ENCODE measurements around the gene IL1A.

Gene IL1A

GRCh38 chr2:112818094-112818902 lies 34.0 kb upstream of the IL1A start:
- DNase-seq (ENCODE audit: low read depth in 2 of 2, low spot score in 1 of 2), result no peak

- no peak for DNase-seq (ENCODE audit: low read depth in 2 of 2, low spot score in 1 of 2)
These were observed 32.9 kb upstream of the IL1A start for GRCh38 chr2:112817082-112817689.

- DNase-seq (ENCODE audit: low read depth in 2 of 2, low spot score in 1 of 2), result no peak
These were observed 30.0 kb upstream of the IL1A start for GRCh38 chr2:112814278-112814677.

- no peak for DNase-seq (ENCODE audit: low read depth in 2 of 2, low spot score in 1 of 2)
These were observed 29.1 kb upstream of the IL1A start for GRCh38 chr2:112813280-112813966.

GRCh38 chr2:112812318-112813267 lies 28.3 kb upstream of the IL1A start:
- no peak for DNase-seq (ENCODE audit: low read depth in 2 of 2, low spot score in 1 of 2)

- no peak for DNase-seq (ENCODE audit: low read depth in 2 of 2, low spot score in 1 of 2)
These were observed 27.6 kb upstream of the IL1A start for GRCh38 chr2:112811841-112812306.

GRCh38 chr2:112811276-112811831 lies 27.1 kb upstream of the IL1A start:
- DNase-seq (ENCODE audit: low read depth in 2 of 2, low spot score in 1 of 2), result no peak

GRCh38 chr2:112809112-112809511 lies 24.8 kb upstream of the IL1A start:
- no peak for DNase-seq (ENCODE audit: low read depth in 2 of 2, low spot score in 1 of 2)

- no peak for DNase-seq (ENCODE audit: low read depth in 2 of 2, low spot score in 1 of 2)
These were observed 23.0 kb upstream of the IL1A start for GRCh38 chr2:112807233-112807807.

- no peak for DNase-seq (ENCODE audit: low read depth in 2 of 2, low spot score in 1 of 2)
These were observed 21.2 kb upstream of the IL1A start for GRCh38 chr2:112805542-112805941.

- no peak for DNase-seq (ENCODE audit: low read depth in 2 of 2, low spot score in 1 of 2)
These were observed 19.6 kb upstream of the IL1A start for GRCh38 chr2:112803691-112804521.

- DNase-seq (ENCODE audit: low read depth in 2 of 2, low spot score in 1 of 2), result no peak
These were observed 16.7 kb upstream of the IL1A start for GRCh38 chr2:112800881-112801583.

GRCh38 chr2:112798979-112799975 lies 15.0 kb upstream of the IL1A start:
- DNase-seq (ENCODE audit: low read depth in 2 of 2, low spot score in 1 of 2), result no peak

- DNase-seq (ENCODE audit: low read depth in 2 of 2, low spot score in 1 of 2), result no peak
These were observed 12.2 kb upstream of the IL1A start for GRCh38 chr2:112796486-112796885.

- no peak for DNase-seq (ENCODE audit: low read depth in 2 of 2, low spot score in 1 of 2)
These were observed 11.5 kb upstream of the IL1A start for GRCh38 chr2:112795774-112796173.

- no peak for DNase-seq (ENCODE audit: low read depth in 2 of 2, low spot score in 1 of 2)
These were observed 10.5 kb upstream of the IL1A start for GRCh38 chr2:112794841-112795240.

- DNase-seq (ENCODE audit: low read depth in 2 of 2, low spot score in 1 of 2), result no peak
These were observed 9.9 kb upstream of the IL1A start for GRCh38 chr2:112794131-112794733.

Data from stimulated activated CD8-positive, alpha-beta memory T cell treated with anti-CD3 and anti-CD28 coated beads, Interleukin-4, amount 100 ng/mL, for 1 hour (primary cell).